NCI-H146 treated with DMSO at 0.1 percent for 48 hours (cell line): Measurements from ENCODE around the gene IFI27L2.

ENCODE experiments used
- DNase-seq: peaks from one replicate; lab custom pipeline; 2025; ENCODE audit not compliant: unreplicated experiment; lab: John Stamatoyannopoulos, UW

IFI27L2 gene

GRCh38 chr14:94124582-94125377 lies 4.6 kb downstream of the IFI27L2 start:
- DNase-seq = no peak

- no peak for DNase-seq
Observed at GRCh38 chr14:94123868-94124267, 5.5 kb downstream of the IFI27L2 start.

- no peak for DNase-seq
Observed at GRCh38 chr14:94123296-94123695, 6.1 kb downstream of the IFI27L2 start.

GRCh38 chr14:94122438-94122837 lies 7.0 kb downstream of the IFI27L2 start:
- no peak for DNase-seq

GRCh38 chr14:94121485-94121884 lies 7.9 kb downstream of the IFI27L2 start:
- no peak for DNase-seq

GRCh38 chr14:94120667-94121340 lies 8.6 kb downstream of the IFI27L2 start:
- no peak for DNase-seq

- no peak for DNase-seq
Observed at GRCh38 chr14:94119071-94119470, 10.3 kb downstream of the IFI27L2 start.

GRCh38 chr14:94117856-94118255 lies 11.5 kb downstream of the IFI27L2 start:
- DNase-seq = no peak

- DNase-seq = no peak
Observed at GRCh38 chr14:94116701-94117100, 12.7 kb downstream of the IFI27L2 start.

GRCh38 chr14:94115631-94116030 lies 13.8 kb downstream of the IFI27L2 start:
- no peak for DNase-seq

- DNase-seq = no peak
Observed at GRCh38 chr14:94115058-94115591, 14.3 kb downstream of the IFI27L2 start.

GRCh38 chr14:94114589-94115057 lies 14.8 kb downstream of the IFI27L2 start:
- DNase-seq = no peak

- no peak for DNase-seq
Observed at GRCh38 chr14:94113908-94114588, 15.4 kb downstream of the IFI27L2 start.

GRCh38 chr14:94113490-94113889 lies 15.9 kb downstream of the IFI27L2 start:
- no peak for DNase-seq

- no peak for DNase-seq
Observed at GRCh38 chr14:94113073-94113472, 16.3 kb downstream of the IFI27L2 start.

GRCh38 chr14:94112513-94113063 lies 16.8 kb downstream of the IFI27L2 start:
- no peak for DNase-seq

GRCh38 chr14:94111276-94112095 lies 17.9 kb downstream of the IFI27L2 start:
- DNase-seq = no peak

GRCh38 chr14:94110552-94111181 lies 18.7 kb downstream of the IFI27L2 start, which contains the start of gene IFI27:
IFI27 (plus strand) TSS chr14:94110736.
- DNase-seq = no peak

GRCh38 chr14:94109915-94110250 lies 19.5 kb downstream of the IFI27L2 start:
- DNase-seq = no peak

- no peak for DNase-seq
Observed at GRCh38 chr14:94104731-94105130, 24.7 kb downstream of the IFI27L2 start.
